Memory B cell (primary cell): ENCODE results near the gene FADS1.
A peak's percentile ranks its signal among the peaks of the same experiment; 100 is the strongest.

Experiments used
- ATAC-seq: fragments of 150-1000 bp; cut with Tn5 transposase; 2 replicates; pipeline ENCODE4 v1.10.0; 2021; ENCODE audit warnings: low read depth, mild to moderate bottlenecking, moderate library complexity
- DNase-seq, 2 donors: peaks; one replicate each; pipeline ENCODE4 v3.0.0; 2022; ENCODE audit warnings: low spot score in 2 of 2
- H3K27ac Mint-ChIP-seq: one replicate; pipeline ENCODE4 v1.8.0; 2022; ENCODE audit warnings: mild to moderate bottlenecking, moderate library complexity, mixed read lengths
- H3K27me3 Mint-ChIP-seq: one replicate; pipeline ENCODE4 v1.8.0; 2022; ENCODE audit warnings: mixed read lengths
- H3K36me3 Mint-ChIP-seq: one replicate; pipeline ENCODE4 v1.8.0; 2022; ENCODE audit warnings: mild to moderate bottlenecking, mixed read lengths
- H3K4me1 Mint-ChIP-seq: one replicate; pipeline ENCODE4 v1.8.0; 2022; ENCODE audit warnings: mixed read lengths
- H3K4me3 Mint-ChIP-seq: one replicate; pipeline ENCODE4 v1.8.0; 2022; ENCODE audit warnings: mild to moderate bottlenecking, moderate library complexity, mixed read lengths
- H3K9me3 Mint-ChIP-seq: one replicate; pipeline ENCODE4 v1.8.0; 2022; ENCODE audit warnings: mixed read lengths

Gene FADS1

DNA sequence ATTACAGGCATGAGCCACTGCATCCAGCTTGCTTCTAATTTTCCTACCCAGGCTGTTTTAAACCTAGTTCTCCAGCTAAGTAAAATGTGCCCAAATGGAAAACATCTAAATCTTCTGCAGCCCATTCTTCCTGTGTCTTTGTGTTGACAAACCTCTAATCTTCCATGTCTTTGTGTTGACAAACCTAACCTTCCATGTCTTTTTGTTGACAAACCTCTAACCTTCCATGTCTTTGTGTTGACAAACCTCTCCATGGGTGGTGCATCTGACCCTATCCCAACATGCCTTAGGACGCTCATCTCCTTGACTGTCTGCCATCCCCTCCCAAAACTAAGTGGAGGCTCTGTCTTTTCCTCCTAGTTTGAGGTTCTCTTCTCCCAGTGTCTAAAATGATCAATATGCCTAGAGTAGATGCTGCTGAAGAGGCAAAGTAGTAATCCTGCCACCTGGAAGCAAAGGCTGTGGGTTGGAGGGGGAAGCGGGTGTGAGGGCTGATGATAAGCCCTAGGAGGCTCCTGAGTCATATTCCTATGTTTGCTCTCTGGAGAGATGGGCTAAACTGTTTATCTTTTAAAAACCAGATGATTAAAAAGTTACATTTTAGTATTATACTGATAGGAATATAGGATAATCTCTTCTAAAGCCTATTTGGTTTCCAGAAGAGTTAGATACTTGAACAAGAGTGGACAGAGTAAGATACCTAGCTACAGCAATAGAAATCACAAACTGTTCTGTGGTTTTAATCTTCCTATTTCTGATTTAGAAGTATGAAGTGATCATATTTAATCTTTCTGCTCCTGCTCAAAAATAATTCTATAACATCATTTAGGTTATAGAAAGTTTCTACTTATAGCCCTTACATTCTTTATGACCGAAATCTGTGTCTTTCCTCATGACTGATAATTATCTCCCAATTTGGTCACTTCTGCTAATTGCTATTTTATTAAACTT lies 16.2 kb downstream of the FADS1 start:
- no peak for ATAC-seq
- H3K27ac Mint-ChIP-seq, result no peak overlapping the region
- H3K4me1 Mint-ChIP-seq, result peaks cover 6% of the 10 kb centered on the region
- H3K4me3 Mint-ChIP-seq, result no peak overlapping the region
- no peaks in the 10 kb centered on the region for H3K9me3 Mint-ChIP-seq
- peaks cover 5% of the 10 kb centered on the region for H3K36me3 Mint-ChIP-seq
- H3K27me3 Mint-ChIP-seq, result no peaks in the 10 kb centered on the region
- no peak for DNase-seq

GRCh38 chr11:61799665-61800284 lies 17.0 kb downstream of the FADS1 start:
- peaks cover 5% of the 10 kb centered on the region for H3K36me3 Mint-ChIP-seq
- H3K4me1 Mint-ChIP-seq, result peaks cover 6% of the 10 kb centered on the region
- ATAC-seq (no peak), DNase-seq (no peak)
- H3K27me3 Mint-ChIP-seq, result no peaks in the 10 kb centered on the region
- H3K9me3 Mint-ChIP-seq, result no peaks in the 10 kb centered on the region
- H3K27ac Mint-ChIP-seq, result no peak overlapping the region
- H3K4me3 Mint-ChIP-seq, result no peak overlapping the region

DNA sequence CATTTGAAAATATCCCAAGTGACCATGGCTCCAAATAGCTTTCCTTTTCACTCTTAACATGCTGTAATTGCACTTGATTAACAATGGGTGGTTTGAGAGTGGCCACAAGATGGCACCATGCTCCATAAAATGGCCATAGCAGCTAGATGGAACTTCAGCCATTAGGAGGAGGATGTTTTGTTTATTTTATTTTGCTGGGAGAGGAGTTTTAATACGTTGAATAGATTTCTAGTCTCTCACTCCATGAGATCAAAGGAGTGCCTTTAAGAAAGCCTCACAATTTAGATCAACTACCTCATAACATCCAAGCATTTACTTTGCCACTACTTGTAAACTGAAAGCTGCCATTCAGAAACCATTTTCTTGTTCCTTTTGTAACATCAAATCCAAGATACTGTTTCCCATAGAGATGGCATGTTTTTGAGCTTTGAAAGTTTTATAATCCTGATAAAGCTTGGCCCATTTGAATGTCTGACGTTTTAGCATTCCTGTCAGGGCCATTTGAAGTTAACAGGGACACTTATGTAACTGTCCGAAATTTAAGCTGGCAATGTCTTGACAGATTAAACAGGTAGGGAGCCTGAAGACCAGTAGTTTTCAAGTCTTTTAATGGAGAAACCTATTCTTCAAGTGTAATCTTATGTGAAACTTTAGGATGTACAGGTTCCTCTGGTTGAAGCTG lies 19.4 kb downstream of the FADS1 start:
- H3K27ac Mint-ChIP-seq, result no peak overlapping the region
- no peaks in the 10 kb centered on the region for H3K9me3 Mint-ChIP-seq
- ATAC-seq (peak; percentile 18), DNase-seq (peak; percentile 57 to 68)
- no peaks in the 10 kb centered on the region for H3K27me3 Mint-ChIP-seq
- H3K4me1 Mint-ChIP-seq, result peaks cover 7% of the 10 kb centered on the region
- no peak overlapping the region for H3K4me3 Mint-ChIP-seq
- peaks cover 5% of the 10 kb centered on the region for H3K36me3 Mint-ChIP-seq

GRCh38 chr11:61795876-61796526 lies 20.8 kb downstream of the FADS1 start:
- no peak overlapping the region for H3K27ac Mint-ChIP-seq
- H3K36me3 Mint-ChIP-seq, result peaks cover 5% of the 10 kb centered on the region
- no peaks in the 10 kb centered on the region for H3K27me3 Mint-ChIP-seq
- ATAC-seq (no peak), DNase-seq (no peak)
- no peaks in the 10 kb centered on the region for H3K9me3 Mint-ChIP-seq
- peaks cover 15% of the 10 kb centered on the region for H3K4me1 Mint-ChIP-seq
- no peak overlapping the region for H3K4me3 Mint-ChIP-seq

DNA sequence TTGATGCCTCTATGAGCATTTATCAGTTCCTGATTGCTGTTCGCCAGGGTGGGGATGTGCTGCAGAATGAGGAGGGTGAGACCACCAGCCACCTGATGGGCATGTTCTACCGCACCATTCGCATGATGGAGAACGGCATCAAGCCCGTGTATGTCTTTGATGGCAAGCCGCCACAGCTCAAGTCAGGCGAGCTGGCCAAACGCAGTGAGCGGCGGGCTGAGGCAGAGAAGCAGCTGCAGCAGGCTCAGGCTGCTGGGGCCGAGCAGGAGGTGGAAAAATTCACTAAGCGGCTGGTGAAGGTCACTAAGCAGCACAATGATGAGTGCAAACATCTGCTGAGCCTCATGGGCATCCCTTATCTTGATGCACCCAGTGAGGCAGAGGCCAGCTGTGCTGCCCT lies 21.3 kb downstream of the FADS1 start:
- peaks cover 15% of the 10 kb centered on the region for H3K4me1 Mint-ChIP-seq
- no peaks in the 10 kb centered on the region for H3K9me3 Mint-ChIP-seq
- DNase-seq (no peak), ATAC-seq (no peak)
- H3K27ac Mint-ChIP-seq, result no peak overlapping the region
- H3K27me3 Mint-ChIP-seq, result no peaks in the 10 kb centered on the region
- no peak overlapping the region for H3K4me3 Mint-ChIP-seq
- peaks cover 5% of the 10 kb centered on the region for H3K36me3 Mint-ChIP-seq

DNA sequence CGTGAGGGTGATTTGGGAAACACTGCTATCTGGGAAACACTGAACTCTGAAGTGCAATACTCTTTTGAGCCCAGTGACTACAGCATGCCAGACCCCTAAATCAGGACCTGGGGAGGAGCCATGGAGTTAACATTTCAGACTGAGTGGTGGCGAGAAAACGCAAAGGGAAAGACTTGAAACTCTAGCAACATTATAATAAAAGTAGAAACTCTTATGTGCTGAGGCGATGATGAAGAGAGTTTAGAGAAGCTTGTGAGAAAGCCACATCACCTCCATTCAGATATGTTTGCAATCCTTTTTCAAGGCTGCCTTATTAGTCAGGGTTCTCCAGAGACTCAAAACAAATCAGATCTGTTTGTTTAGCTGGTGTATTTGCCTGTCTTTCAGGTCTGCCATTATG lies 22.2 kb downstream of the FADS1 start:
- H3K27ac Mint-ChIP-seq, result no peak overlapping the region
- no peaks in the 10 kb centered on the region for H3K27me3 Mint-ChIP-seq
- peaks cover 15% of the 10 kb centered on the region for H3K4me1 Mint-ChIP-seq
- no peak for DNase-seq
- no peaks in the 10 kb centered on the region for H3K9me3 Mint-ChIP-seq
- H3K36me3 Mint-ChIP-seq, result peaks cover 6% of the 10 kb centered on the region
- ATAC-seq, result no peak
- H3K4me3 Mint-ChIP-seq, result no peak overlapping the region

- DNase-seq (no peak), ATAC-seq (no peak)
- H3K4me3 Mint-ChIP-seq, result peak overlapping the region; percentile 51
- peaks cover 7% of the 10 kb centered on the region for H3K36me3 Mint-ChIP-seq
- H3K27me3 Mint-ChIP-seq, result no peaks in the 10 kb centered on the region
- H3K4me1 Mint-ChIP-seq, result peaks cover 15% of the 10 kb centered on the region
- H3K27ac Mint-ChIP-seq, result peak overlapping the region; percentile 98
- no peaks in the 10 kb centered on the region for H3K9me3 Mint-ChIP-seq
These were observed 23.0 kb downstream of the FADS1 start for GRCh38 chr11:61793829-61794204.

DNA sequence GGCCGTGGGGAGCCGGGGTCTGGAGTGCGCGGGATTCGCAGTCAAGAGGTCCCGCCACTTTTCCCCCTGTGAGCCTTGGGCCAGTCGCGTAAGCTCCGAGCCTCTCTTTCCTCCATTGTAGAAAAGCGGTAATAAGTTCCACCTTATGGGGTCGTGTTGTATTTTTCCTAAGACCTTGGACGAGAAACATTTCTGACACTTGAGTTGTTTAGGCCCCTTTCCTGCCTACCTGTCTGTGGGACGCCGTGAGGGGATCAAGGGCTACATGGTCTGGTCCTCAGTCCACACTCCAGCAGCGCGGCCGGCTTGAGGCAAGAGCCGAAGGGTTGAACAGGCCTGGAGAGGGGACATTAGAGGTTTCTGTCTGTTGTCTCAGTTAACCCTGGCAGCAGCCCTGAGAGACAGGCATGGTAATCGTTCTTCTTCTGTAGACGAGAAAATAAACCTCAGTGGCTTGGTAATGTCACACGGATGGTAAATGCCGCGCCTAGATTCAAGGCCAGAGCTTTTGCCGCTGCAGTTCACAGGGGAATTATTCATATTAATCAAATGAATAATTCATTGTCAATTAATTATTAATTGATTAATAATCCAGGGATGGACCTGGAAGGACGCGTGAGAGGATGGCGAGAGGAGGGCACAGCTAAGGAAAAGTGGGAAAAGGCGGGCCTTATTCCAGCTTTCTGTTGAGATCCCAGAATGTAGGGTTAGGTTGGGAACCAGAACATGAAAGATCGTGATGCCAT lies 23.5 kb downstream of the FADS1 start:
- H3K4me3 Mint-ChIP-seq, result peak overlapping the region; percentile 96
- no peaks in the 10 kb centered on the region for H3K27me3 Mint-ChIP-seq
- H3K9me3 Mint-ChIP-seq, result no peaks in the 10 kb centered on the region
- ATAC-seq, result peak; percentile 13
- peak overlapping the region; percentile 98 for H3K27ac Mint-ChIP-seq
- DNase-seq, result no peak
- peaks cover 15% of the 10 kb centered on the region for H3K4me1 Mint-ChIP-seq
- peaks cover 10% of the 10 kb centered on the region for H3K36me3 Mint-ChIP-seq

DNA sequence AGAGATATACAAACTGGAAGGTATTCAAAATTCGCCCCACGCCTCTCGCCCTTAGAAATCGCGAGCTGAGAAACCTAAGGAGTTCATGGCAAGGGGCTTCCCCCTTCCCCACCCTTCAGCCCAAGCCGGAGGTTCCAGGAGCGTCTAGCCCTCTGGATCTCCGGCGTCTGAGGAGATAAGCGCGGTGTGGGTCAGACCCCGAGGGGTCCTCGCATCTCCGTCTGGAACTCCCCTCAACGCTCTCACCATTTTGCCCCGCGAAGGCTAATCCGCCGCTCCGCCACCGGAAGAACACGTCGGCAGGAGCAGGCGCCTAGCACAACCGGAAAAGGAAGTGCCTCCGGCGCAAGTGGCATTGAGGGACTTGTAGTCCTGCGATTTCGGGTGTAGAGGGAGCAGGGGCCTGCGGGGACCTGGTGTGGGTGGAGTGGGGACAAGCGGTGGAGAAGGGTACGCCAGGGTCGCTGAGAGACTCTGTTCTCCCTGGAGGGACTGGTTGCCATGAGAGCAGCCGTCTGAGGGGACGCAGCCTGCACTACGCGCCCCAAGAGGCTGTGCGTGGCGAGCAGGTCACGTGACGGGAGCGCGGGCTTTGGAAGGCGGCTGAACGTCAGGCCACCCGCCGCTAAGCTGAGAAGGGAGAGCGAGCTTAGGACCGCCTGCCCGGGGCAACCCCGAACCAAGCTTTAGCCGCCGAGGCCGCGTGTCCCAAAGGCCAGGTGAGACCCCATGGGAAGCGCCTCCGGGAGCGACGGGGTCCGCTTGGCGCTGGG lies 24.3 kb downstream of the FADS1 start, which contains the start of the genes FEN1 and TMEM258:
TSS of gene FEN1 (plus strand) at position 602 of the 773 bp plus-strand sequence. CDS start 2,451 bp downstream, outside the sequence.
TSS of gene TMEM258 (minus strand) at position 290 of the 773 bp plus-strand sequence. CDS start at position 249, 41 bp downstream.
- Mint-ChIP-seq H3K9me3 (no peaks in the 10 kb centered on the region), H3K4me1 (peaks cover 17% of the 10 kb centered on the region), H3K4me3 (peak within 1 kb of the TSS; percentile 96), H3K36me3 (peaks cover 13% of the 10 kb centered on the region), H3K27ac (peak within 1 kb of the TSS; percentile 98), H3K27me3 (no peaks in the 10 kb centered on the region)
- DNase-seq, result peak; percentile 86 to 94
- peak; percentile 89 for ATAC-seq

- H3K9me3 Mint-ChIP-seq, result no peaks in the 10 kb centered on the region
- no peaks in the 10 kb centered on the region for H3K27me3 Mint-ChIP-seq
- H3K36me3 Mint-ChIP-seq, result peaks cover 13% of the 10 kb centered on the region
- peak overlapping the region; percentile 96 for H3K4me3 Mint-ChIP-seq
- peak overlapping the region; percentile 98 for H3K27ac Mint-ChIP-seq
- no peak for DNase-seq
- ATAC-seq, result peak; percentile 28
- H3K4me1 Mint-ChIP-seq, result peaks cover 14% of the 10 kb centered on the region
These were observed 25.0 kb downstream of the FADS1 start for GRCh38 chr11:61791737-61792309.

DNA sequence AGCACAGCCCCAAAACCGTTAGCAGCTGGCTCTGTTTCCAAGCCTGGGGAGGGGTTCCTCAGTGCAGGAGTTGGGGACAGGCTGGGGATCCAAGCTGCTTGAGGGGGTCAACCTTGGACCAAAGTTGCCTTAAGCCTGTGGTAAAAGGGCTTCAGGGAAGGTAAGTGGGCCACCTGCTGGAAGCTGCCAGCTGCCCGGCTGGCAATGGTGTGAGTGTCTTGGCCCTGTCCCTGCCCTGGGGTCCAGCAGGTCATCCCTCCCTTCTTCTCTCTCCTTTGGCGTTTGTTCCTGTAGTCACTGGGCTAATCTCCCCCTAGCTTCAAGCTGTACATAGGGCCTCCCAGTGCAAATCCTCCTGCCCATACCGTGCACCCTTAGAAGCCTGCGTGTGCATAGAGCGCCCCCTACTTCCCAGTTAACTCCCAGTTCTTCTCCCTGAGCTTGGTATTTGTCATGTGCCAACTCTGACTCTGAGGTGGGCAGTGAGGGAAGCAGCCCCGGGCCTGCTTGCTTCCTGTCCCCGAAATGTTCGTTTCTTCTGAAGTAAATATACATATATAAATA lies 28.8 kb downstream of the FADS1 start:
- DNase-seq, result no peak
- Mint-ChIP-seq H3K27me3 (no peaks in the 10 kb centered on the region), H3K9me3 (no peaks in the 10 kb centered on the region), H3K4me1 (peaks cover 15% of the 10 kb centered on the region), H3K4me3 (no peak overlapping the region), H3K27ac (peak overlapping the region; percentile 62), H3K36me3 (peaks cover 16% of the 10 kb centered on the region)
- no peak for ATAC-seq

DNA sequence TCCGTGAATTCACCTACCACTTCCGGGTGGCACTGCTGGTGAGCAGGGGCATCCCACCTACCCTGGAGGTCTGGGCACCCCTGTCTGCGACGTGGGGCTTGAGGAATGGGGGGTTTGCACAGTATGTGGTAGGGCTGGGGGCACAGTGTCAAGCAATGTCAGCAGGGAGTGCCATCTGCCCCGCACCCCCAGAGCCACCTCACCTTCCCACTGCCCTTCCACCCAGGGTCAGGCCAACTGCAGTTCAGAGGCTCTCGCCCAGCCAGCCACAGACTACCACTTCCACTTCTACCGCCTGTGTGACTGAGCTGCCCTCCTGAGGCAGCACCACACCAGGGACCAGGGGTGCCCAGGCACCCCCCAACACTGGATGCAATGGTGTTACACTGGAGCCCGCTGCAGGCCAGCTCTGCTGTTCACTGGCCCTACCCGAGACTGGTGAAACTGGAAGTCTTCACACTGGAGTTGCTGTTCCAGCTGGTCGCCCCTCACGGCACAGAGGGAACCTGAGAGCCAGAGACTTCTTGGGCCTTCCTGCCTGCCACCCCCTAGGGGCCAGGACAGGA lies 30.9 kb downstream of the FADS1 start:
- ATAC-seq (peak; percentile 37), DNase-seq (no peak)
- no peaks in the 10 kb centered on the region for H3K9me3 Mint-ChIP-seq
- H3K4me1 Mint-ChIP-seq, result peaks cover 7% of the 10 kb centered on the region
- no peaks in the 10 kb centered on the region for H3K27me3 Mint-ChIP-seq
- H3K27ac Mint-ChIP-seq, result peak overlapping the region; percentile 31
- peaks cover 16% of the 10 kb centered on the region for H3K36me3 Mint-ChIP-seq
- no peak overlapping the region for H3K4me3 Mint-ChIP-seq
